NCI-H2029 treated with DMSO at 0.1 percent for 48 hours (cell line): ENCODE results near the gene TNFRSF18.
"Not testable (repeated sequence)": the region's sequence is repeated elsewhere in the genome, so short reads cannot be mapped to it uniquely, and the experiment has no call there.

Experiments used
- DNase-seq: peaks from one replicate; lab custom pipeline; 2025; lab: John Stamatoyannopoulos, UW

TNFRSF18 gene

GRCh38 chr1:1197551-1198422 lies 8.6 kb downstream of the TNFRSF18 start:
- no peak for DNase-seq

- no peak for DNase-seq
Observed at GRCh38 chr1:1197188-1197500, 9.2 kb downstream of the TNFRSF18 start.

- DNase-seq = no peak
Observed at GRCh38 chr1:1196431-1197187, 9.8 kb downstream of the TNFRSF18 start.

- not testable (repeated sequence) for DNase-seq
Observed at GRCh38 chr1:1195726-1196125, 10.7 kb downstream of the TNFRSF18 start.

GRCh38 chr1:1194723-1195122 lies 11.7 kb downstream of the TNFRSF18 start:
- no peak for DNase-seq

- no peak for DNase-seq
Observed at GRCh38 chr1:1191734-1192133, 14.7 kb downstream of the TNFRSF18 start.

- no peak for DNase-seq
Observed at GRCh38 chr1:1189111-1189510, 17.3 kb downstream of the TNFRSF18 start.

GRCh38 chr1:1187938-1188337 lies 18.5 kb downstream of the TNFRSF18 start:
- DNase-seq = peak; percentile 45

GRCh38 chr1:1185101-1185765 lies 21.2 kb downstream of the TNFRSF18 start:
- no peak for DNase-seq

- DNase-seq = no peak
Observed at GRCh38 chr1:1183833-1184775, 22.3 kb downstream of the TNFRSF18 start.

- DNase-seq = no peak
Observed at GRCh38 chr1:1183221-1183747, 23.1 kb downstream of the TNFRSF18 start.

GRCh38 chr1:1182491-1183220 lies 23.7 kb downstream of the TNFRSF18 start:
- DNase-seq = no peak

GRCh38 chr1:1181938-1182410 lies 24.4 kb downstream of the TNFRSF18 start:
- no peak for DNase-seq

GRCh38 chr1:1181129-1181937 lies 25.1 kb downstream of the TNFRSF18 start:
- DNase-seq = no peak

GRCh38 chr1:1179983-1180861 lies 26.2 kb downstream of the TNFRSF18 start:
- no peak for DNase-seq

GRCh38 chr1:1179346-1179982 lies 26.9 kb downstream of the TNFRSF18 start:
- DNase-seq = no peak

- no peak for DNase-seq
Observed at GRCh38 chr1:1178794-1179331, 27.5 kb downstream of the TNFRSF18 start.
